Activated CD4-positive, alpha-beta memory T cell treated with anti-CD3 and anti-CD28 coated beads, Interleukin-2, amount 10 ng/mL, durations not matched to agents 7 days and 5 days (primary cell): ENCODE results near the gene DDX5. TPM values are rescaled to one million over a fixed set of nuclear protein-coding genes. Genes with fewer than 3 reads are reported as not detected.

Experiments
- CTCF ChIA-PET: fragments of 350-600 bp; sonication (Branson Sonifier 250); formaldehyde crosslinking; loops from one replicate; lab custom pipeline; 2021; ENCODE audit warnings: antibody characterized with exemption, inconsistent platforms; lab: Charles Lee
- POLR2A ChIA-PET: fragments of 350-600 bp; sonication (Branson Sonifier 250); formaldehyde crosslinking; loops from one replicate; lab custom pipeline; 2021; ENCODE audit warnings: antibody characterized with exemption; lab: Charles Lee
- DNase-seq: peaks from one replicate; pipeline ENCODE4 v3.0.0-alpha.2; 2020
- H3K27ac Mint-ChIP-seq: one replicate; pipeline ENCODE4 v1.8.0; 2021; ENCODE audit warnings: mild to moderate bottlenecking, mixed read lengths
- H3K27me3 Mint-ChIP-seq: one replicate; pipeline ENCODE4 v1.8.0; 2021; ENCODE audit warnings: mixed read lengths
- H3K36me3 Mint-ChIP-seq: one replicate; pipeline ENCODE4 v1.8.0; 2021; ENCODE audit warnings: low read depth, mixed read lengths
- H3K4me1 Mint-ChIP-seq: one replicate; pipeline ENCODE4 v1.8.0; 2021; ENCODE audit warnings: mixed read lengths
- H3K4me3 Mint-ChIP-seq: one replicate; pipeline ENCODE4 v1.8.0; 2021; ENCODE audit warnings: mild to moderate bottlenecking, mixed read lengths
- H3K9me3 Mint-ChIP-seq: one replicate; pipeline ENCODE4 v1.8.0; 2021; ENCODE audit warnings: mixed read lengths
- total RNA-seq, 2 experiments: library from RNA; stranded (reverse); gene quantifications; one replicate each; pipeline ENCODE4 v1.2.3, GENCODE V29; 2021

DDX5 gene
- total RNA-seq, 2 experiments from 2014 or later, result 713 to 732 TPM

GRCh38 chr17:64534187-64534586 lies 28.1 kb upstream of the DDX5 start:
- Mint-ChIP-seq H3K27ac (no peak overlapping the region), H3K9me3 (no peaks in the 10 kb centered on the region), H3K36me3 (peaks cover 67% of the 10 kb centered on the region), H3K4me3 (no peak overlapping the region), H3K27me3 (no peaks in the 10 kb centered on the region), H3K4me1 (no peaks in the 10 kb centered on the region)
- ChIA-PET CTCF (interaction anchor here (1.3 kb wide), 2 partner anchors 10 to 66 kb away, joined by 3 to 5 read pairs; no protein-coding TSS in a partner anchor), POLR2A (interaction anchor here (1.0 to 2.7 kb wide), 2 partner anchors 28 to 38 kb away, joined by 3 to 15 read pairs; partner anchors contain the start of genes CEP95 and DDX5)
- no peak for DNase-seq

- CTCF ChIA-PET, result interaction anchor here (0.9 to 1.3 kb wide), 3 partner anchors 11 to 203 kb away, joined by 3 to 5 read pairs (median 3); no protein-coding TSS in a partner anchor
- POLR2A ChIA-PET, result interaction anchor here (1.0 to 2.7 kb wide), 3 partner anchors 28 to 38 kb away, joined by 3 to 15 read pairs (median 3); partner anchors contain the start of genes CEP95 and DDX5
These were observed 27.7 kb upstream of the DDX5 start for GRCh38 chr17:64533784-64534183.

GRCh38 chr17:64532409-64532808 lies 26.3 kb upstream of the DDX5 start:
- no peaks in the 10 kb centered on the region for H3K4me1 Mint-ChIP-seq
- H3K36me3 Mint-ChIP-seq, result peaks cover 72% of the 10 kb centered on the region
- no peaks in the 10 kb centered on the region for H3K27me3 Mint-ChIP-seq
- ChIA-PET POLR2A (no interaction called here), CTCF (interaction anchor here (0.9 to 1.4 kb wide), 3 partner anchors 36 to 113 kb away, joined by 3 read pairs; partner anchors contain the start of gene POLG2)
- no peaks in the 10 kb centered on the region for H3K9me3 Mint-ChIP-seq
- H3K4me3 Mint-ChIP-seq, result no peak overlapping the region
- H3K27ac Mint-ChIP-seq, result no peak overlapping the region
- DNase-seq, result no peak

More at GRCh38 chr17:64533784-64534183, 27.7 kb upstream of the DDX5 start:
- Mint-ChIP-seq H3K27me3 (no peaks in the 10 kb centered on the region), H3K4me3 (no peak overlapping the region), H3K27ac (no peak overlapping the region), H3K4me1 (no peaks in the 10 kb centered on the region), H3K36me3 (peaks cover 69% of the 10 kb centered on the region), H3K9me3 (no peaks in the 10 kb centered on the region)
- DNase-seq, result no peak

- Mint-ChIP-seq H3K4me3 (no peak overlapping the region), H3K9me3 (no peaks in the 10 kb centered on the region), H3K4me1 (no peaks in the 10 kb centered on the region), H3K36me3 (peaks cover 71% of the 10 kb centered on the region), H3K27me3 (no peaks in the 10 kb centered on the region), H3K27ac (no peak overlapping the region)
- ChIA-PET POLR2A (no interaction called here), CTCF (interaction anchor here (1.4 kb wide), 1 partner anchor 113 kb away, joined by 3 read pairs; no protein-coding TSS in a partner anchor)
- no peak for DNase-seq
These were observed 25.9 kb upstream of the DDX5 start for GRCh38 chr17:64531955-64532371.

- CTCF ChIA-PET, result interaction anchor here (1.4 kb wide), 1 partner anchor 120 kb away, joined by 3 read pairs; no protein-coding TSS in a partner anchor
- no peak for DNase-seq
- Mint-ChIP-seq H3K36me3 (peaks cover 72% of the 10 kb centered on the region), H3K4me1 (no peaks in the 10 kb centered on the region), H3K27ac (no peak overlapping the region), H3K27me3 (no peaks in the 10 kb centered on the region), H3K4me3 (no peak overlapping the region), H3K9me3 (no peaks in the 10 kb centered on the region)
- POLR2A ChIA-PET, result interaction anchor here (1.6 kb wide), 1 partner anchor 24 kb away, joined by 6 read pairs; no protein-coding TSS in a partner anchor
These were observed 23.1 kb upstream of the DDX5 start for GRCh38 chr17:64529221-64529620.

GRCh38 chr17:64527914-64528313 lies 21.8 kb upstream of the DDX5 start:
- ChIA-PET CTCF (interaction anchor here (1.1 to 1.4 kb wide), 2 partner anchors 121 to 249 kb away, joined by 3 read pairs; no protein-coding TSS in a partner anchor), POLR2A (interaction anchor here (0.8 to 1.6 kb wide), 3 partner anchors 10 to 31 kb away, joined by 3 to 6 read pairs (median 4); partner anchors contain the start of gene POLG2)
- H3K27me3 Mint-ChIP-seq, result no peaks in the 10 kb centered on the region
- H3K27ac Mint-ChIP-seq, result no peak overlapping the region
- H3K4me1 Mint-ChIP-seq, result no peaks in the 10 kb centered on the region
- no peaks in the 10 kb centered on the region for H3K9me3 Mint-ChIP-seq
- peaks cover 67% of the 10 kb centered on the region for H3K36me3 Mint-ChIP-seq
- DNase-seq, result no peak
- H3K4me3 Mint-ChIP-seq, result no peak overlapping the region

GRCh38 chr17:64520359-64520758 lies 14.3 kb upstream of the DDX5 start:
- CTCF ChIA-PET, result interaction anchor here (1.0 kb wide), 2 partner anchors 129 to 574 kb away, joined by 3 to 4 read pairs; no protein-coding TSS in a partner anchor
- no peaks in the 10 kb centered on the region for H3K9me3 Mint-ChIP-seq
- POLR2A ChIA-PET, result interaction anchor here (0.8 to 1.2 kb wide), 3 partner anchors 13 to 52 kb away, joined by 3 to 5 read pairs (median 4); partner anchors contain the start of gene CEP95

GRCh38 chr17:64519601-64520000 lies 13.5 kb upstream of the DDX5 start:
- Mint-ChIP-seq H3K36me3 (peaks cover 55% of the 10 kb centered on the region), H3K9me3 (no peaks in the 10 kb centered on the region), H3K4me3 (no peak overlapping the region), H3K27ac (no peak overlapping the region), H3K4me1 (peaks cover 2% of the 10 kb centered on the region), H3K27me3 (no peaks in the 10 kb centered on the region)
- ChIA-PET CTCF (interaction anchor here (1.0 to 1.1 kb wide), 2 partner anchors 99 to 573 kb away, joined by 3 read pairs; no protein-coding TSS in a partner anchor), POLR2A (interaction anchor here (0.8 to 4.7 kb wide), 3 partner anchors 13 to 14 kb away, joined by 4 to 44 read pairs (median 5); partner anchors contain the start of genes CEP95 and DDX5)
- DNase-seq, result no peak

More at GRCh38 chr17:64520359-64520758, 14.3 kb upstream of the DDX5 start:
- H3K27ac Mint-ChIP-seq, result no peak overlapping the region
- no peak for DNase-seq
- H3K4me1 Mint-ChIP-seq, result peaks cover under 1% of the 10 kb centered on the region
- H3K36me3 Mint-ChIP-seq, result peaks cover 50% of the 10 kb centered on the region
- H3K27me3 Mint-ChIP-seq, result no peaks in the 10 kb centered on the region
- no peak overlapping the region for H3K4me3 Mint-ChIP-seq

- Mint-ChIP-seq H3K4me3 (no peak overlapping the region), H3K36me3 (peaks cover 65% of the 10 kb centered on the region), H3K27me3 (no peaks in the 10 kb centered on the region), H3K27ac (no peak overlapping the region), H3K9me3 (no peaks in the 10 kb centered on the region), H3K4me1 (peaks cover 5% of the 10 kb centered on the region)
- ChIA-PET CTCF (interaction anchor here (0.6 to 1.6 kb wide), 5 partner anchors 26 to 253 kb away, joined by 3 to 4 read pairs (median 3); no protein-coding TSS in a partner anchor), POLR2A (interaction anchor here (0.7 to 4.7 kb wide), 2 partner anchors 10 to 18 kb away, joined by 3 to 44 read pairs; partner anchors contain the start of genes CEP95 and DDX5)
- DNase-seq, result no peak
These were observed 9.7 kb upstream of the DDX5 start for GRCh38 chr17:64515829-64516228.

- H3K4me1 Mint-ChIP-seq, result peaks cover 5% of the 10 kb centered on the region
- no peak for DNase-seq
- CTCF ChIA-PET, result interaction anchor here (0.6 to 1.6 kb wide), 5 partner anchors 26 to 253 kb away, joined by 3 to 4 read pairs (median 3); no protein-coding TSS in a partner anchor
- H3K27ac Mint-ChIP-seq, result no peak overlapping the region
- no peaks in the 10 kb centered on the region for H3K9me3 Mint-ChIP-seq
- H3K4me3 Mint-ChIP-seq, result no peak overlapping the region
- H3K36me3 Mint-ChIP-seq, result peaks cover 68% of the 10 kb centered on the region
- H3K27me3 Mint-ChIP-seq, result no peaks in the 10 kb centered on the region
- POLR2A ChIA-PET, result interaction anchor here (0.7 to 4.7 kb wide), 2 partner anchors 10 to 18 kb away, joined by 3 to 44 read pairs; partner anchors contain the start of genes CEP95 and DDX5
These were observed 9.3 kb upstream of the DDX5 start for GRCh38 chr17:64515419-64515818.

- no peak for DNase-seq
- no peak overlapping the region for H3K4me3 Mint-ChIP-seq
- H3K9me3 Mint-ChIP-seq, result no peaks in the 10 kb centered on the region
- CTCF ChIA-PET, result no interaction called here
- peaks cover 74% of the 10 kb centered on the region for H3K36me3 Mint-ChIP-seq
- peaks cover 34% of the 10 kb centered on the region for H3K4me1 Mint-ChIP-seq
- no peak overlapping the region for H3K27ac Mint-ChIP-seq
- POLR2A ChIA-PET, result interaction anchor here (2.3 kb wide), 1 partner anchor 11 kb away, joined by 18 read pairs; the partner anchor contains the start of gene POLG2
- H3K27me3 Mint-ChIP-seq, result no peaks in the 10 kb centered on the region
These were observed 3.1 kb upstream of the DDX5 start for GRCh38 chr17:64509179-64509578.

- DNase-seq, result no peak
- H3K4me3 Mint-ChIP-seq, result peak overlapping the region; percentile 63
- H3K4me1 Mint-ChIP-seq, result peaks cover 39% of the 10 kb centered on the region
- no peaks in the 10 kb centered on the region for H3K9me3 Mint-ChIP-seq
- no peaks in the 10 kb centered on the region for H3K27me3 Mint-ChIP-seq
- ChIA-PET CTCF (no interaction called here), POLR2A (interaction anchor here (2.3 kb wide), 1 partner anchor 11 kb away, joined by 18 read pairs; the partner anchor contains the start of gene POLG2)
- H3K27ac Mint-ChIP-seq, result no peak overlapping the region
- peaks cover 74% of the 10 kb centered on the region for H3K36me3 Mint-ChIP-seq
These were observed 2.6 kb upstream of the DDX5 start for GRCh38 chr17:64508683-64509082.
